Right ventricle myocardium superior (tissue), 1 donor: ENCODE results near the gene IFITM10. TPM values are rescaled to one million over a fixed set of nuclear protein-coding genes. Genes with fewer than 3 reads are reported as not detected.

Experiments used
- ATAC-seq: fragments of 200-7000 bp; cut with Tn5 transposase; one replicate; pipeline ENCODE4 v1.9.1; 2020; ENCODE audit warnings: mild to moderate bottlenecking; ENCODE audit not compliant: poor library complexity
- DNase-seq: peaks from one replicate; pipeline ENCODE4 v3.0.0-alpha.2; 2020
- intact Hi-C: fragments of 100-400 bp; cut with DNase I; formaldehyde crosslinking; loops from one replicate; pipeline ENCODE4 v1.11.2; 2022
- total RNA-seq: library from RNA; stranded (reverse); fragmentation: NEBNext Ultra II Directional; extraction: Animal tissue kit (Norgen Biotek cat#: 25700); gene quantifications from one replicate; pipeline ENCODE4 v1.2.1, GENCODE V29; 2021
- donor health status: DM: no; HTN: yes; CAD: no; lungs with severe emphysema.

IFITM10 gene
- total RNA-seq, 1 donor from 2014 or later = 1.1 TPM

- DNase-seq = no peak
- intact Hi-C loops = no loop called here
- no peak for ATAC-seq
These were observed 4.6 kb downstream of the IFITM10 start for GRCh38 chr11:1745701-1746320.

- intact Hi-C loops = no loop called here
- peak; percentile 51 for DNase-seq
- peak; percentile 50 for ATAC-seq
These were observed 5.3 kb downstream of the IFITM10 start for GRCh38 chr11:1744891-1745700.

GRCh38 chr11:1744137-1744886, 6.1 kb downstream of the IFITM10 start:
- DNase-seq (peak; percentile 56), ATAC-seq (peak; percentile 47)
- intact Hi-C loops = no loop called here

GRCh38 chr11:1743585-1744136, 6.7 kb downstream of the IFITM10 start:
- intact Hi-C loops = no loop called here
- no peak for ATAC-seq
- DNase-seq = no peak

- intact Hi-C loops = no loop called here
- ATAC-seq (no peak), DNase-seq (no peak)
These were observed 7.4 kb downstream of the IFITM10 start for GRCh38 chr11:1742869-1743584.

GRCh38 chr11:1742371-1742770, 8.0 kb downstream of the IFITM10 start:
- intact Hi-C loops = no loop called here
- ATAC-seq (no peak), DNase-seq (no peak)

GRCh38 chr11:1741741-1742140, 8.7 kb downstream of the IFITM10 start:
- ATAC-seq = no peak
- DNase-seq = no peak
- intact Hi-C loops = no loop called here

GRCh38 chr11:1740786-1741530, 9.4 kb downstream of the IFITM10 start:
- intact Hi-C loops = no loop called here
- ATAC-seq (no peak), DNase-seq (no peak)

- intact Hi-C loops = no loop called here
- ATAC-seq (no peak), DNase-seq (no peak)
These were observed 10.8 kb downstream of the IFITM10 start for GRCh38 chr11:1739576-1739975.

- DNase-seq (no peak), ATAC-seq (no peak)
- intact Hi-C loops = no loop called here
These were observed 12.0 kb downstream of the IFITM10 start for GRCh38 chr11:1738380-1738779.

- intact Hi-C loops = no loop called here
- no peak for DNase-seq
- ATAC-seq = no peak
These were observed 13.2 kb downstream of the IFITM10 start for GRCh38 chr11:1737080-1737757.

GRCh38 chr11:1736447-1736992, 13.9 kb downstream of the IFITM10 start:
- DNase-seq (no peak), ATAC-seq (no peak)
- intact Hi-C loops = no loop called here

GRCh38 chr11:1735271-1735670, 15.1 kb downstream of the IFITM10 start:
- DNase-seq (no peak), ATAC-seq (no peak)
- intact Hi-C loops = no loop called here

- ATAC-seq = no peak
- no peak for DNase-seq
- intact Hi-C loops = no loop called here
These were observed 15.7 kb downstream of the IFITM10 start for GRCh38 chr11:1734641-1735081.

- intact Hi-C loops = no loop called here
- ATAC-seq = no peak
- DNase-seq = no peak
These were observed 16.4 kb downstream of the IFITM10 start for GRCh38 chr11:1733716-1734640.

- intact Hi-C loops = no loop called here
- DNase-seq (no peak), ATAC-seq (no peak)
These were observed 17.2 kb downstream of the IFITM10 start for GRCh38 chr11:1733009-1733715.
